ENCODE data around the gene GPR33. TPM values are rescaled to one million over a fixed set of nuclear protein-coding genes. Genes with fewer than 3 reads are reported as not detected.
A peak's percentile ranks its signal among the peaks of the same experiment; 100 is the strongest.

Gene GPR33
- not detected in 2 replicates for total RNA-seq

GRCh38 chr14:31487886-31488285 lies at the start of gene GPR33:
GPR33 (minus strand) TSS chr14:31488039; CDS start chr14:31483965, 4,074 bp downstream.
- Histone ChIP-seq H3K36me3 (ENCODE audit: control insufficient read depth, insufficient read depth, low read length) (no peaks in the 10 kb centered on the region), H3K4me3 (ENCODE audit: low read depth, low read length) (no peak within 1 kb of the TSS), H3K27me3 (ENCODE audit: control insufficient read depth, insufficient read depth, low read length) (no peaks in the 10 kb centered on the region)
- TF ChIP-seq CTCF (IDR thresholded peaks at IDR 0.05; ENCODE audit: insufficient read depth, low read length, severe bottlenecking): no peak
- no peak for DNase-seq (ENCODE audit: low read depth)
- FAIRE-seq: no peak

- Histone ChIP-seq H3K27me3 (ENCODE audit: control insufficient read depth, insufficient read depth, low read length) (no peaks in the 10 kb centered on the region), H3K4me3 (ENCODE audit: low read depth, low read length) (no peak overlapping the region), H3K36me3 (ENCODE audit: control insufficient read depth, insufficient read depth, low read length) (no peaks in the 10 kb centered on the region)
- DNase-seq (ENCODE audit: low read depth) (peak; percentile 50), FAIRE-seq (peak; percentile 82)
- TF ChIP-seq CTCF (IDR thresholded peaks at IDR 0.05; ENCODE audit: insufficient read depth, low read length, severe bottlenecking): no peak
These were observed 48.5 kb upstream of the GPR33 start for GRCh38 chr14:31536201-31536960.

- DNase-seq (ENCODE audit: low read depth): no peak
- no peak for FAIRE-seq
- no peak overlapping the region for H3K4me3 ChIP-seq (ENCODE audit: low read depth, low read length)
- no peak for TF ChIP-seq CTCF (IDR thresholded peaks at IDR 0.05; ENCODE audit: insufficient read depth, low read length, severe bottlenecking)
- no peaks in the 10 kb centered on the region for H3K27me3 ChIP-seq (ENCODE audit: control insufficient read depth, insufficient read depth, low read length)
- H3K36me3 ChIP-seq (ENCODE audit: control insufficient read depth, insufficient read depth, low read length): no peaks in the 10 kb centered on the region
These were observed 42.3 kb upstream of the GPR33 start for GRCh38 chr14:31530136-31530535.

- DNase-seq (ENCODE audit: low read depth) (no peak), FAIRE-seq (no peak)
- no peaks in the 10 kb centered on the region for H3K27me3 ChIP-seq (ENCODE audit: control insufficient read depth, insufficient read depth, low read length)
These were observed 41.2 kb upstream of the GPR33 start for GRCh38 chr14:31529053-31529452.

GRCh38 chr14:31527546-31527945 lies 39.7 kb upstream of the GPR33 start:
- no peak for TF ChIP-seq CTCF (IDR thresholded peaks at IDR 0.05; ENCODE audit: insufficient read depth, low read length, severe bottlenecking)
- Histone ChIP-seq H3K27me3 (ENCODE audit: control insufficient read depth, insufficient read depth, low read length) (no peaks in the 10 kb centered on the region), H3K36me3 (ENCODE audit: control insufficient read depth, insufficient read depth, low read length) (no peaks in the 10 kb centered on the region), H3K4me3 (ENCODE audit: low read depth, low read length) (no peak overlapping the region)
- DNase-seq (ENCODE audit: low read depth) (no peak), FAIRE-seq (no peak)

More at GRCh38 chr14:31529053-31529452, 41.2 kb upstream of the GPR33 start:
- no peak for TF ChIP-seq CTCF (IDR thresholded peaks at IDR 0.05; ENCODE audit: insufficient read depth, low read length, severe bottlenecking)
- Histone ChIP-seq H3K36me3 (ENCODE audit: control insufficient read depth, insufficient read depth, low read length) (no peaks in the 10 kb centered on the region), H3K4me3 (ENCODE audit: low read depth, low read length) (no peak overlapping the region)

GRCh38 chr14:31527087-31527486 lies 39.2 kb upstream of the GPR33 start:
- Histone ChIP-seq H3K36me3 (ENCODE audit: control insufficient read depth, insufficient read depth, low read length) (no peaks in the 10 kb centered on the region), H3K27me3 (ENCODE audit: control insufficient read depth, insufficient read depth, low read length) (no peaks in the 10 kb centered on the region), H3K4me3 (ENCODE audit: low read depth, low read length) (no peak overlapping the region)
- FAIRE-seq (no peak), DNase-seq (ENCODE audit: low read depth) (no peak)
- TF ChIP-seq CTCF (IDR thresholded peaks at IDR 0.05; ENCODE audit: insufficient read depth, low read length, severe bottlenecking): no peak

Data from bronchial epithelial cell (primary cell).